ENCODE results near the gene PDZD7. TPM values are rescaled to one million over a fixed set of nuclear protein-coding genes. Genes with fewer than 3 reads are reported as not detected.
A peak's percentile ranks its signal among the peaks of the same experiment; 100 is the strongest.

Gene PDZD7
- total RNA-seq, 1 donor from 2014 or later, result 1.5 TPM

GRCh38 chr10:101001659-101002035, 29.3 kb downstream of the PDZD7 start:
- no peak for DNase-seq
- Mint-ChIP-seq H3K9me3 (ENCODE audit: unreplicated experiment) (peaks cover 14% of the 10 kb centered on the region), H3K4me1 (ENCODE audit: low read depth, unreplicated experiment) (peaks cover 13% of the 10 kb centered on the region), H3K36me3 (ENCODE audit: unreplicated experiment) (no peaks in the 10 kb centered on the region), H3K27me3 (ENCODE audit: unreplicated experiment) (peaks cover 11% of the 10 kb centered on the region), H3K27ac (ENCODE audit: unreplicated experiment) (no peak overlapping the region), H3K4me3 (ENCODE audit: unreplicated experiment) (peak overlapping the region; percentile 89)
- TF ChIP-seq CTCF (IDR thresholded peaks at IDR 0.05; ENCODE audit: partially characterized antibody, unreplicated experiment), result no peak

- H3K27me3 Mint-ChIP-seq (ENCODE audit: unreplicated experiment), result peaks cover 11% of the 10 kb centered on the region
- H3K4me3 Mint-ChIP-seq (ENCODE audit: unreplicated experiment), result peak overlapping the region; percentile 89
Measured at GRCh38 chr10:101000915-101001658, 29.8 kb downstream of the PDZD7 start.

GRCh38 chr10:101000127-101000914, 30.6 kb downstream of the PDZD7 start:
- H3K27ac Mint-ChIP-seq (ENCODE audit: unreplicated experiment), result peak overlapping the region; percentile 92
- TF ChIP-seq CTCF (IDR thresholded peaks at IDR 0.05; ENCODE audit: partially characterized antibody, unreplicated experiment), result no peak
- peaks cover 12% of the 10 kb centered on the region for H3K9me3 Mint-ChIP-seq (ENCODE audit: unreplicated experiment)
- no peak for DNase-seq
- H3K27me3 Mint-ChIP-seq (ENCODE audit: unreplicated experiment), result peaks cover 11% of the 10 kb centered on the region
- no peaks in the 10 kb centered on the region for H3K36me3 Mint-ChIP-seq (ENCODE audit: unreplicated experiment)
- H3K4me1 Mint-ChIP-seq (ENCODE audit: low read depth, unreplicated experiment), result peaks cover 13% of the 10 kb centered on the region
- H3K4me3 Mint-ChIP-seq (ENCODE audit: unreplicated experiment), result peak overlapping the region; percentile 89

More at GRCh38 chr10:101000915-101001658, 29.8 kb downstream of the PDZD7 start:
- Mint-ChIP-seq H3K36me3 (ENCODE audit: unreplicated experiment) (no peaks in the 10 kb centered on the region), H3K27ac (ENCODE audit: unreplicated experiment) (peak overlapping the region; percentile 77), H3K4me1 (ENCODE audit: low read depth, unreplicated experiment) (peaks cover 13% of the 10 kb centered on the region), H3K9me3 (ENCODE audit: unreplicated experiment) (peaks cover 12% of the 10 kb centered on the region)
- no peak for TF ChIP-seq CTCF (IDR thresholded peaks at IDR 0.05; ENCODE audit: partially characterized antibody, unreplicated experiment)
- DNase-seq, result no peak

GRCh38 chr10:100999742-101000126, 31.2 kb downstream of the PDZD7 start, which contains the start of gene LZTS2:
Gene LZTS2, plus strand, starts transcription at chr10:100999808. Its CDS starts 2,731 bp downstream, at chr10:101002539.
- H3K27me3 Mint-ChIP-seq (ENCODE audit: unreplicated experiment), result peaks cover 11% of the 10 kb centered on the region
- peaks cover 14% of the 10 kb centered on the region for H3K4me1 Mint-ChIP-seq (ENCODE audit: low read depth, unreplicated experiment)
- DNase-seq, result peak; percentile 59
- peak within 1 kb of the TSS; percentile 92 for H3K4me3 Mint-ChIP-seq (ENCODE audit: unreplicated experiment)
- no peaks in the 10 kb centered on the region for H3K36me3 Mint-ChIP-seq (ENCODE audit: unreplicated experiment)
- peak within 1 kb of the TSS; percentile 97 for H3K27ac Mint-ChIP-seq (ENCODE audit: unreplicated experiment)
- no peak for TF ChIP-seq CTCF (IDR thresholded peaks at IDR 0.05; ENCODE audit: partially characterized antibody, unreplicated experiment)
- H3K9me3 Mint-ChIP-seq (ENCODE audit: unreplicated experiment), result peaks cover 12% of the 10 kb centered on the region
